ENCODE results near the gene LSAMP.
"Not testable (repeated sequence)": the region's sequence is repeated elsewhere in the genome, so short reads cannot be mapped to it uniquely, and the experiment has no call there.

The LSAMP gene

DNA sequence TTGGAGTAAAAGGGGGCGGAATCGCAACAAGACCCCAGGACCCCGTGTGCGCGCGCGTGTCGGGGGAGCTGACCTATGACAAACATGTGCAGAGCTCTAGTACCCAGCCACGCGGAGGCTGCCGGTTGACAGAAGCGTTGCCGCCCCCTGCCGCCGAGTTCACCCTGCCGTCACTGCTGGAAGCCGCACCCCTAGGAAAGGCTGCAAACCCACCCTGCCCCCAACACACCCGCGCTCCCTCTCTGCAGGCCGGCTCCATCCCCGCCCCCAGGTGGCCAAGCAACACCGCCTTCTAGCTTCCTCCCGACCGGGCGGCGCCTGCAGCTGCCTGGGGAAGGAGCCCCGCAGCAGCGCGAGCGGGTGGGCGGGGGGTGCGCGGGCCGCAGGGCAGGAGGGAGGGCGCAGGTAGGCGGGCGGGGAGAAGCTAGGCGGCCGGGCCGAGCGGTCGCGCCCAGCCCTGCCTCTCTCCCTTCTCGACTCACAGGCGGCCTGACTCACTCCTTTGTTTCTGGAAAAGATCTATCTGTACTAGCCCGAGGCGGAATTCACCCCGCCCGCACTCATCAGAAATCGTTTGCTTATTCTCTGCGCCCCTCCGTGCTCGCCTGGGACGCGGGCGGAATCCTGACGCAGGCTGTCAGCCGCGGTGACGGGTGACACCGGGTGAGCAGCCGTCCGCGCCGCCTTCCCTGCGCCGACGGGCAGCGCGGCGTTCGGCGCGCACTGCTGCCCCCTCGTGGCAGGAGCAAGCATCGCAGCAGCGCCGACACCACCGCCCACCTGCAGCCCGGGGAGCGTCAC is 661.1 kb downstream of the LSAMP start:
- DNase-seq (ENCODE audit: low read depth in 1 of 2, low spot score in 1 of 2), result peak; percentile 77 to 83

DNA sequence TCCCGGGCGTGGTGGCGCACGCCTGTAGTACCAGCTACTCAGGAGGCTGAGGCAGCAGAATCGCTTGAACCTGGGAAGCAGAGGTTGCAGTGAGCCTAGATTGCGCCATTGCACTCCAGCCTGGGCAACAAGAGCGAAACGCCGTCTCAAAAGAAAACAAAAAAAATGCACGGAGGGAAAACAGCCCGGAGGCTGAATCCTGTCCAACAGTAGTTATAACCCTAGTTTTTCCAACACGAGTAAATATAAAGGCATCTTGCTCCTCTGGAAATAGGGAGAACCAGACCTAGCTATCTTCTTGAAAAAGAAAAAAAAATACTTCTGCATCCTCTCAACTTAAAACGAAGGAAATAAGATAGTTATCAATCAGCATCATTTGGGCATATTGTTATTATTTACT is 661.9 kb downstream of the LSAMP start:
- DNase-seq (ENCODE audit: low read depth in 1 of 2, low spot score in 1 of 2), result not testable (repeated sequence)

DNA sequence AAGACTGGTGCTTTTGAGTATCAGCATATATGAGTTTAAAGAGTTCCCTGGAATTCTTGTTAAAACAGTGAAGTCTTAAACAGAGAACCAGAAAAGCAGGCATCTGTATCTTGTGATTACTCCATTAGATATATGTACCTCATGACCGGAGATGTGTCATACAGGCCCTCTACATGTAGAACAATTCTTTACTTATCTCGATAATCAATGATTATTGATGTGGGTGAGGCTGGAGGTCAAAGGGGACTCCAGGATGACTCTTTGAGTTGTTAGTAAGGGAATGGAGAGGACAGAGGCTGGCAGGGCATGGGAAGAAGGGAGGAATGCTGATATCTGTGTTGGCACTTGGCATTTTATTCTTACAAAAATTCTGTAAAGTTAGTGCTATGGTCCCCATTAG is 666.3 kb downstream of the LSAMP start:
- DNase-seq (ENCODE audit: low read depth in 1 of 2, low spot score in 1 of 2), result no peak

DNA sequence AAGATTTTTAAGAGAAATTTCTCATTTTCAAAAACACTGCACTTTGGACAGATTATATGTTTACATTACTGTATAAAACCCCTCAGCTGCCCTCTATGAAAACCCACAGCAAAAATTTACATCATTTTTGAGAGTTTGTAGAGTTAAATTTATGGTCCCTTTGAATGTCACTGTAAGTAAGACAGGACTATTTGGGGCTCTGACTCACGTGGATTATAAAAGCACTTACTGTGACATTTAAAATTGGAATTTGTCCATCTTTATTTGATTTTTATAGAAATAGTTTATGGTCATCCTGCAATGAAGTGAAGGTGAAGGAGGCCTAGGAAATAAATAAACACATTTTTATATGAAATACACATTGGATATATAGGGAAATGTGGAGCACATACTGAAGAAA is 672.3 kb downstream of the LSAMP start:
- no peak for DNase-seq (ENCODE audit: low read depth in 1 of 2, low spot score in 1 of 2)

DNA sequence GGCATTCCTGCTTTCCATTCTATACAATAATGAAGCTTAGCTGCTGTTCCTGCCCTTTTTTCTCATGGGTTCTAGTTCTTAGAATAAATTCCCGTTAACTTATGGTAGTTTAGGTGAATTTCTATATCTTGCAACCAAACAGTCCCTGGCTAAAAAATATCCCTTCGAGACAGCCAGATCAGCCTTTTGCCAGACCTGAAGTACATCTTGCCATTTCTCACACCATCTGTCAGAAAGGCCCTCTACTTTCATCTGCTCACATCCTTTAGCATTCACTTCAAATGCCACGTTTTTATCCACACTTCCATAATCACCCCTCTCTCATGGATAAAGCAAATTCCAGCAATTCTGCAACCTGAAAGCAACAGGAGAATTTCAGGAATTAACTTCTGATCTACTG is 676.6 kb downstream of the LSAMP start:
- no peak for DNase-seq (ENCODE audit: low read depth in 1 of 2, low spot score in 1 of 2)

DNA sequence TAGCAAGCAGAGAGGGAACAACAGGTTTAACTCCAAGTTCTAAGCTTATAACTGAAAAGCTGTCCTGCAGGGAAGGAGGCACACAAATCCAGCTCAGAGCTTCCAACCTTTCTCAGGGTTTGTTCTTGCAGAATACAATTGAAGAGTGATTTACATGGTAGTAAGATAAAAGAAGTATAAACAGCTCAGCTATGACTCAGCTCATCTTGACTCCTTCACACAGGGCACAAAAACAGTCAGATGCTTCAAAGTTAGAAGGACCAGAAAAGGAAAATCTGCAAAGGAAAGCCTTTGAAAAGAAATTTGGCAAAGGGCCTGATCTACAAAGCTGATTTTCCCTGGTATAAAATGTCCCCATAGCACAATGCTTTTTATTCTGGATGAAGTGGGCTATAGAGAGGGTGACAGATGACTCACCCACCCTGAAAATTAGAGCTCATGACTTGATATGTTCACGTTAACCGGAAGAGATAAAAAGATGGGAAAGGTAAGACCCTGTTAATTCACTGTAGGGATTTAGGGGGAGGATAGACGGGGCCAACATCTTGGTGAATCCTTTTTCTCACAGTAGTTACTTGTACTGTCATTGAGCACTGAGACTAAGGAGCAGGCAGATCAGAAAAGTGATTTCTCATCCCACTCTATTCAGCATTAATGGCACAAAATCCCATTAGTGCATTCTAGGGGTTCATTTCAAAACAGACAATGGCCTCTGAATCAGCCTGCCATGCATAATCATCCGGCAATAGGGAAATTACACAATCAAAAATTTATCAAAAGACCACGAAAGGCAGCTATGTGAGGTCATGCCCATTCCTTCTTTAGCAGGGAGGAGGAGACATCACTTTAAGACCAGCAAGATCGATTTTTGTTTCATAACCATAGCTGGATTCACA is 678.5 kb downstream of the LSAMP start:
- DNase-seq (ENCODE audit: low read depth in 1 of 2, low spot score in 1 of 2), result no peak

DNA sequence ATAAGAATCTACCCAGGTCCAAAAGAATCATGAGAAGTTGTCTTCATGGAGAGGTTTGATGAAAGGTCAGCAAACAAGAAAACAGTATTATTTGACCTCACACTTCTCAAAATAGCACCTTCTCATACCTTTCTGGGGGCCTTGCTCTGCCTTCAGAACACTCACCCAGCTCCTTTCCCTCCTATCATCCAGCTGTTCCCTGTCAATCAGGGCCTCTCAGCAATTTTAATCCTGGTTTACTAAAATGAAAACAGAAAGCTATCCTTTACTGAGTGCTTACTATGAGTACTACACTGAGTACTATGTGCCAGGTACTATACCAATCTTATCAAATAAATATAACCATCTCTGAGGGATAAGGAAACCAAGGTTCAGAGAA is 683.4 kb downstream of the LSAMP start:
- DNase-seq (ENCODE audit: low read depth in 1 of 2, low spot score in 1 of 2), result no peak

DNA sequence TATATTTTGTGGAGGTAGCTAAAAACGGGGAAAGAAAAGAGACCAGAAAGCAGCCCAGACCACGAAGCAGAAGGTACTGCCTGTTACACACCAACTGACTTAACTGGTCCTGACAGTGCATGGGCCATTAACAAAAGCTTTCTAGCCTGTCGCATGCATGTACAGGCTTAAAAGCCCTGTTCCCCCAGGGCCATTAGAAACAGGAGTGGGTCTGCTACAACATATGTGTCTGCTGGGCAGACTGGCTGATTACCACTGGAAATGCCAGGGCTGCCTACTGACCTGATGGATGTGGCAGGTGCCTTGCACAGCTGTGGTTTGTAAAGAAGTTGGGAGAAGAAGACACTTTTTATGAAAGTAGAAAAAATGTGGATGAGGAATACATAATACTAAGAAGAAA is 684.6 kb downstream of the LSAMP start:
- DNase-seq (ENCODE audit: low read depth in 1 of 2, low spot score in 1 of 2), result no peak

DNA sequence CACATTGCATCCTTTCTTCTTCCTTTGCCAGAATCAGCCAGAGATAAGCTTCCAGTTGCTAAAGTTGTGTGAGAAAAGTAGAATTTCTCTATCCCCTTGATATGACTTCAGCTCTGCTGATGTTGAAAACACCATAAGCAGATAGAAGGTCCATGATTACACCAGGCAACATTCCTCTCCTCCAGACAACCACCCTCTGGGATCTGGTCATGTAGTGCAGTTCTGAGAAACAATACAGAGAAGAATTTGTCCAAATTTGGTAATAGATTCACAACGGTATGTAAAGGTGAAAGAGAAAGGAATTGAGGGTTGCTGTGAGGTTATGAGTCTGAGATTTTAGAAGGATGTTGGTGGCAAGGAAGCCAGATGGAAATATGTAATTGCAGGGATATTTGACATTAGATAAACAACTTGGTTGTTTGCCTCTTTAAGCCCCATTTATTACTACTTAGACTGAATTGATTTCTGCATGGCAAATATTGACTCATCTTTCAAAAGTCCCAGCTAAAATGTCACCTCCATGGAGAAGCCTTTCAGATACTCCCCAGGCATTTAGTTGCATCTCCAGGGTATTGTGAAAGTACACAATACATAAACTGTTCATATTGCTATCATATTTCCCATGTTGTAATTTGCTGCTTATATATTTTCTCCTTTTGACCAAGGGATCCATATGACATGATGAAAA is 687.1 kb downstream of the LSAMP start:
- no peak for DNase-seq (ENCODE audit: low read depth in 1 of 2, low spot score in 1 of 2)

DNA sequence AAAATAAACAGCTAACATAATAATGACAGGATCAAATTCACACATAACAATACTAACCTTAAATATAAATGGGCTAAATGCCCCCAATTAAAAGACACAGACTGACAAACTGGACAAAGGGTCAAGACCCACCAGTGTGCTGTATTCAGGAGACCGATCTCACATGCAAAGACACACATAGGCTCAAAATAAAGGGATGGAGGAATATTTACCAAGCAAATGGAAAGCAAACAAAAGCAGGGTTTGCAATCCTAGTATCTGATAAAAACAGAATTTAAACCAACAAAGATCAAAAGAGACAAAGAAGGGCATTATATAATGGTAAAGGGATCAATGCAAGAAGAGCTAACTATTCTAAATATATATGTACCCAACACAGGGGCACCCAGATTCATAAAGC is 692.3 kb downstream of the LSAMP start:
- not testable (repeated sequence) for DNase-seq (ENCODE audit: low read depth in 1 of 2, low spot score in 1 of 2)

All from activated T-helper 1 cell treated with anti-CD3 and anti-CD28 coated beads, Interleukin-2, amount 50 U/mL, for 16 hours (primary cell).